Subcutaneous abdominal adipose tissue (tissue), 5 donors: ENCODE results near the gene SCYL1.

Experiments
- H3K27ac ChIP-seq: one replicate; pipeline ENCODE4 v1.7.0; 2013; ENCODE audit warnings: low read depth, mild to moderate bottlenecking, inconsistent platforms, low read length, moderate library complexity
- H3K27me3 ChIP-seq, 5 donors: one replicate each; pipeline ENCODE4 v1.7.0; 2013; ENCODE audit warnings: low read length in 5 of 5, inconsistent platforms in 1 of 5; ENCODE audit not compliant: control insufficient read depth in 5 of 5, insufficient read depth in 4 of 5
- H3K36me3 ChIP-seq, 5 donors: one replicate each; pipeline ENCODE4 v1.7.0; 2013; ENCODE audit warnings: low read length in 5 of 5; ENCODE audit not compliant: control insufficient read depth in 5 of 5, insufficient read depth in 5 of 5
- H3K4me1 ChIP-seq, 5 donors: one replicate each; pipeline ENCODE4 v1.7.0; 2013; ENCODE audit warnings: low read length in 5 of 5, mild to moderate bottlenecking in 3 of 5, moderate library complexity in 1 of 5; ENCODE audit not compliant: control insufficient read depth in 5 of 5, insufficient read depth in 5 of 5
- H3K4me3 ChIP-seq, 5 donors: one replicate each; pipeline ENCODE4 v1.7.0; 2013; ENCODE audit warnings: low read length in 5 of 5, low read depth in 1 of 5
- H3K9ac ChIP-seq, 5 donors: one replicate each; pipeline ENCODE4 v1.7.0; 2013; ENCODE audit warnings: low read length in 5 of 5, mild to moderate bottlenecking in 4 of 5, moderate library complexity in 3 of 5
- H3K9me3 ChIP-seq, 5 donors: one replicate each; pipeline ENCODE4 v1.7.0; 2013; ENCODE audit warnings: low read length in 5 of 5; ENCODE audit not compliant: control insufficient read depth in 5 of 5
- donor health status: healthy.
- donor health status: healthy.
- donor health status: healthy.
- donor health status: healthy.
- donor health status: healthy.

SCYL1 gene

DNA sequence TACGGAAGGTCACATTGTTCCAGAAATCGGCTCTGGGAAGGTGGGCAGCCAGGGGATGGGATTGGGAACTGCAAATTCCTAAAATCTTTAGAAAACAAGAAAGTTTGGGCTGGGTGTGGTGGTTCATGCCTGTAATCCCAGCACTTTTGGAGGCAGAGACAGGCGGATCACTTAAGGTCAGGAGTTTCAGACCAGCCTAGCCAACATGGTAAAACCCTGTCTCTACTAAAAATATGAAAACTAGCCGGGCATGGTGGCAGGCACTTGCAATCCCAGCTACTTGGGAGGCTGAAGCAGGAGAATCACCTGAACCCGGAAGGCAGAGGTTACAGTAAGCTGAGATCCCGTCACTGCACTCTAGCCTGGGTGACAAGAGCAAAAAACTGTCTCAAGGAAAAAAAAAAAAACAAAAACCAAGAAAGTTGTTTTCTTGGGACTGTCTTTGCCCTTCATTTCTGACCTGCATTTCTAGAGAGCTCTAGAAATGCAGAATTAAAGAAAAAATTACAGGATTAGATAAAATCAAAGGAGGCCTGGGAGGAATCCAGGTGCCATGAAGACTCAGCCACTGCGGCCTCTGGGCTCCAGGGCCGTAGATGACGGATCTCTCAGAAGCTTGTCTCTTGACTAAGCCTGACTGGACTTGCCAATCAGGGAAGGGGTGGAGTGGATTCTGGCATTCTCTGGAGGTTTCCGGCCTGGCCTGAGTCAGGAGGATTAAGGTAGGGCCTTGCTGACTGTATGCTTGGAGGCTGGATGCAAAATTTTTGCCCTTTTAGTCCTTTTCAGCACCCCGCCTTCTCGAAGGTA, 31.3 kb upstream of the SCYL1 start:
- H3K9me3 ChIP-seq: no peaks in the 10 kb centered on the region
- no peaks in the 10 kb centered on the region for H3K36me3 ChIP-seq
- H3K4me3 ChIP-seq: peak overlapping the region in 4 of 5 donors; percentile 11 to 48 (median 31)
- H3K9ac ChIP-seq: peak overlapping the region; percentile 65 to 96 (median 84)
- peak overlapping the region; percentile 99 for H3K27ac ChIP-seq
- peaks cover 45 to 94% (median 86%) of the 10 kb centered on the region in 5 donors for H3K4me1 ChIP-seq
- peaks cover 0 to 4% (median 0%) of the 10 kb centered on the region in 5 donors for H3K27me3 ChIP-seq

DNA sequence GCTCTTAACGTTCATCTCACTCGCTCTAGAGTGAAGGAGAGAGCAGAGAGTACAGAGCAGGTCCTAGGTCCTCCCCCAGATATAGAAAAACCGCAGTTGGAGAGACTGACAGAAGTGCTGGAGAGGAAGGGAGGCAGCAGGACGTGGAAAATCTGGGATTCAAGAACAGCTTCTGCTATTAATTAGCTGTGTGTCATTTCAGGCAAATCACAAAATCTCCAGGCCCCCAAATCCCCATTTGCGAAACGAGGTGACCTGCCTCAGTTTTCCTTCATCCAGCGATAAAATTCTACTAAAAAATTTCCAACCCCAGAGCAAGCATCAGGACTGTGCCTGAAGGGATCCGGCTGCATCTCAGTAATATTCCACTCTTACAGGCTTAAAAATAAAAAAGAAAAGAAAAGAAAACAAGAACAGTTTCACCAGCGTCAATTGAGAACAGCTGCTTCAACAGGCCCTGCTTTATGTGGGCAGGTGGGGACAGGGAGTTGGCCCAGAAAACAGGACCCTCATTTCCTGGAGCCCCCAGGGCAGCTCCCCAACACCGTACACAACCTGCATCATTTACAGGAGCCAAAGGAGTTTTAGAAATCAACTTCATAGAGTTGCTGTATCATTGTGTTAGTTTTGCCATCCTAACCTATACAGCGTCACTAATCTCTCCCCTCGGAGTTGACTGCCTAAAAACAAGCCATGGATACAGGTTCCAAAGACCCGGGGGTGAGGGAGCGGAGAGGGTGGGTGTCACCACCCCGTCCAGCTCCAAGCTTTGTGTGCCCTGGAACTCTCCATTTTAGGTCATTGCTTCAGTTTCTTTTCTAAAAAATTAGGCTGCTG, 28.4 kb upstream of the SCYL1 start:
- Histone ChIP-seq H3K36me3 (peaks cover under 1 to 14% (median 4%) of the 10 kb centered on the region in 5 donors), H3K27me3 (peaks cover 0 to 4% (median 0%) of the 10 kb centered on the region in 5 donors), H3K4me3 (peak overlapping the region; percentile 45 to 71 (median 56)), H3K4me1 (peaks cover 27 to 65% (median 57%) of the 10 kb centered on the region in 5 donors), H3K9ac (peak overlapping the region; percentile 59 to 100 (median 82)), H3K27ac (peak overlapping the region; percentile 99), H3K9me3 (no peaks in the 10 kb centered on the region)

- H3K27ac ChIP-seq: peak overlapping the region; percentile 99
- H3K9ac ChIP-seq: peak overlapping the region; percentile 99 to 100 (median 100)
- H3K36me3 ChIP-seq: peaks cover 9 to 23% (median 12%) of the 10 kb centered on the region in 5 donors
- H3K4me3 ChIP-seq: peak overlapping the region; percentile 82 to 100 (median 100)
- no peaks in the 10 kb centered on the region for H3K9me3 ChIP-seq
- no peaks in the 10 kb centered on the region for H3K27me3 ChIP-seq
- peaks cover 18 to 57% (median 50%) of the 10 kb centered on the region in 5 donors for H3K4me1 ChIP-seq
Measured at GRCh38 chr11:65497141-65498041, 27.5 kb upstream of the SCYL1 start.

DNA sequence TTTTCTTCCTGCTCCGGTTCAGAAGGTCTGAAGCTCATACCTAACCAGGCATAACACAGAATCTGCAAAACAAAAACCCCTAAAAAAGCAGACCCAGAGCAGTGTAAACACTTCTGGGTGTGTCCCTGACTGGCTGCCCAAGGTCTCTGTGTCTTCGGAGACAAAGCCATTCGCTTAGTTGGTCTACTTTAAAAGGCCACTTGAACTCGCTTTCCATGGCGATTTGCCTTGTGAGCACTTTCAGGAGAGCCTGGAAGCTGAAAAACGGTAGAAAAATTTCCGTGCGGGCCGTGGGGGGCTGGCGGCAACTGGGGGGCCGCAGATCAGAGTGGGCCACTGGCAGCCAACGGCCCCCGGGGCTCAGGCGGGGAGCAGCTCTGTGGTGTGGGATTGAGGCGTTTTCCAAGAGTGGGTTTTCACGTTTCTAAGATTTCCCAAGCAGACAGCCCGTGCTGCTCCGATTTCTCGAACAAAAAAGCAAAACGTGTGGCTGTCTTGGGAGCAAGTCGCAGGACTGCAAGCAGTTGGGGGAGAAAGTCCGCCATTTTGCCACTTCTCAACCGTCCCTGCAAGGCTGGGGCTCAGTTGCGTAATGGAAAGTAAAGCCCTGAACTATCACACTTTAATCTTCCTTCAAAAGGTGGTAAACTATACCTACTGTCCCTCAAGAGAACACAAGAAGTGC, 26.7 kb upstream of the SCYL1 start:
- Histone ChIP-seq H3K4me1 (peaks cover 11 to 53% (median 46%) of the 10 kb centered on the region in 5 donors), H3K9ac (peak overlapping the region; percentile 97 to 100 (median 100)), H3K27me3 (no peaks in the 10 kb centered on the region), H3K4me3 (peak overlapping the region; percentile 82 to 100 (median 100)), H3K27ac (peak overlapping the region; percentile 99), H3K36me3 (peaks cover 17 to 31% (median 20%) of the 10 kb centered on the region in 5 donors), H3K9me3 (no peaks in the 10 kb centered on the region)

DNA sequence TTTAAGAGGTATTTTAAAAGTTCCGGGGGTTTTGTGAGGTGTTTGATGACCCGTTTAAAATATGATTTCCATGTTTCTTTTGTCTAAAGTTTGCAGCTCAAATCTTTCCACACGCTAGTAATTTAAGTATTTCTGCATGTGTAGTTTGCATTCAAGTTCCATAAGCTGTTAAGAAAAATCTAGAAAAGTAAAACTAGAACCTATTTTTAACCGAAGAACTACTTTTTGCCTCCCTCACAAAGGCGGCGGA, 26.2 kb upstream of the SCYL1 start:
- no peaks in the 10 kb centered on the region for H3K27me3 ChIP-seq
- H3K4me3 ChIP-seq: peak overlapping the region; percentile 82 to 100 (median 100)
- no peaks in the 10 kb centered on the region for H3K9me3 ChIP-seq
- H3K4me1 ChIP-seq: peaks cover 11 to 53% (median 43%) of the 10 kb centered on the region in 5 donors
- peak overlapping the region; percentile 99 for H3K27ac ChIP-seq
- H3K9ac ChIP-seq: peak overlapping the region; percentile 97 to 100 (median 100)
- H3K36me3 ChIP-seq: peaks cover 22 to 36% (median 25%) of the 10 kb centered on the region in 5 donors

GRCh38 chr11:65498977-65499712, 25.7 kb upstream of the SCYL1 start, which contains the start of gene MALAT1:
MALAT1 (plus strand) TSS chr11:65499045.
- peaks cover 27 to 41% (median 30%) of the 10 kb centered on the region in 5 donors for H3K36me3 ChIP-seq
- H3K27me3 ChIP-seq: no peaks in the 10 kb centered on the region
- H3K4me1 ChIP-seq: peaks cover 11 to 53% (median 40%) of the 10 kb centered on the region in 5 donors
- peak within 1 kb of the TSS; percentile 82 to 100 (median 100) for H3K4me3 ChIP-seq
- H3K9ac ChIP-seq: peak within 1 kb of the TSS; percentile 99 to 100 (median 100)
- H3K27ac ChIP-seq: peak within 1 kb of the TSS; percentile 99
- H3K9me3 ChIP-seq: no peaks in the 10 kb centered on the region

- Histone ChIP-seq H3K36me3 (peaks cover 34 to 48% (median 37%) of the 10 kb centered on the region in 5 donors), H3K27ac (peak overlapping the region; percentile 99), H3K9ac (peak overlapping the region; percentile 99 to 100 (median 100)), H3K9me3 (no peaks in the 10 kb centered on the region), H3K27me3 (no peaks in the 10 kb centered on the region), H3K4me1 (peaks cover 9 to 53% (median 40%) of the 10 kb centered on the region in 5 donors), H3K4me3 (peak overlapping the region; percentile 82 to 100 (median 100))
Measured at GRCh38 chr11:65499713-65500386, 25.0 kb upstream of the SCYL1 start.

GRCh38 chr11:65500387-65501185, 24.3 kb upstream of the SCYL1 start:
- Histone ChIP-seq H3K36me3 (peaks cover 39 to 55% (median 44%) of the 10 kb centered on the region in 5 donors), H3K27ac (peak overlapping the region; percentile 99), H3K9ac (peak overlapping the region; percentile 99 to 100 (median 100)), H3K4me1 (peaks cover 13 to 57% (median 40%) of the 10 kb centered on the region in 5 donors), H3K27me3 (no peaks in the 10 kb centered on the region), H3K4me3 (peak overlapping the region; percentile 82 to 100 (median 100)), H3K9me3 (no peaks in the 10 kb centered on the region)
